Measurements from ENCODE around the gene TACR1. TPM values are rescaled to one million over a fixed set of nuclear protein-coding genes. Genes with fewer than 3 reads are reported as not detected.
A peak's percentile ranks its signal among the peaks of the same experiment; 100 is the strongest.

The TACR1 gene
- total and polyA plus RNA-seq, 8 donors = 0.14 to 3.5 (median 0.49) TPM; not detected in 4

- TF ChIP-seq EP300 (IDR thresholded peaks at IDR 0.05) = no peak
- TF ChIP-seq POLR2AphosphoS5 (IDR thresholded peaks at IDR 0.05) = no peak
- TF ChIP-seq POLR2A (IDR thresholded peaks at IDR 0.05) = no peak
- TF ChIP-seq CTCF (IDR thresholded peaks at IDR 0.05) = no peak
- Histone ChIP-seq H3K27me3 (no peaks in the 10 kb centered on the region), H3K4me1 (peaks cover 0 to 16% (median 4%) of the 10 kb centered on the region in 4 donors), H3K27ac (no peak overlapping the region), H3K4me3 (no peak overlapping the region), H3K9me3 (no peaks in the 10 kb centered on the region), H3K36me3 (no peaks in the 10 kb centered on the region)
- no peak for DNase-seq
- intact Hi-C loops (cut with DNase I; ENCODE audit: low total_unique reads) = no loop called here
- WGBS, 5 donors = 65 to 88% (median 82%) methylated on average over 4 of the region's 4 CpGs
Observed at GRCh38 chr2:75045526-75046050, 153.7 kb downstream of the TACR1 start.

- TF ChIP-seq POLR2AphosphoS5 (IDR thresholded peaks at IDR 0.05) (no peak), EP300 (IDR thresholded peaks at IDR 0.05) (no peak), CTCF (IDR thresholded peaks at IDR 0.05) (no peak), POLR2A (IDR thresholded peaks at IDR 0.05) (no peak)
- H3K4me3 ChIP-seq = no peak overlapping the region
- intact Hi-C loops (cut with DNase I; ENCODE audit: low total_unique reads) = no loop called here
- H3K27me3 ChIP-seq = no peaks in the 10 kb centered on the region
- H3K4me1 ChIP-seq = peaks cover 0 to 16% (median 4%) of the 10 kb centered on the region in 4 donors
- no peaks in the 10 kb centered on the region for H3K36me3 ChIP-seq
- no peak for DNase-seq
- no peaks in the 10 kb centered on the region for H3K9me3 ChIP-seq
- 91 to 100% (median 93%) methylated on average over 2 of the region's 2 CpGs for WGBS, 5 donors
- H3K27ac ChIP-seq = no peak overlapping the region
Observed at GRCh38 chr2:75044291-75044690, 155.0 kb downstream of the TACR1 start.

- WGBS, 5 donors = 85 to 91% (median 88%) methylated on average over 1 of the region's 1 CpG
- no peak overlapping the region for H3K4me3 ChIP-seq
- intact Hi-C loops (cut with DNase I; ENCODE audit: low total_unique reads) = no loop called here
- H3K27me3 ChIP-seq = no peaks in the 10 kb centered on the region
- DNase-seq = no peak
- H3K36me3 ChIP-seq = no peaks in the 10 kb centered on the region
- no peak for TF ChIP-seq CTCF (IDR thresholded peaks at IDR 0.05)
- no peak for TF ChIP-seq POLR2A (IDR thresholded peaks at IDR 0.05)
- TF ChIP-seq EP300 (IDR thresholded peaks at IDR 0.05) = no peak
- TF ChIP-seq POLR2AphosphoS5 (IDR thresholded peaks at IDR 0.05) = no peak
- peaks cover 0 to 10% (median under 1%) of the 10 kb centered on the region in 4 donors for H3K4me1 ChIP-seq
- no peaks in the 10 kb centered on the region for H3K9me3 ChIP-seq
- H3K27ac ChIP-seq = no peak overlapping the region
Observed at GRCh38 chr2:75042823-75043222, 156.5 kb downstream of the TACR1 start.

- Histone ChIP-seq H3K9me3 (no peaks in the 10 kb centered on the region), H3K4me1 (peaks cover 0 to 4% (median 0%) of the 10 kb centered on the region in 4 donors), H3K27me3 (no peaks in the 10 kb centered on the region), H3K4me3 (no peak overlapping the region), H3K27ac (peak overlapping the region in 1 of 5 donors; percentile 20), H3K36me3 (no peaks in the 10 kb centered on the region)
- intact Hi-C loops (cut with DNase I; ENCODE audit: low total_unique reads) = no loop called here
- DNase-seq = peak in 1 of 2 donors; percentile 24
- no peak for TF ChIP-seq POLR2AphosphoS5 (IDR thresholded peaks at IDR 0.05)
- no peak for TF ChIP-seq CTCF (IDR thresholded peaks at IDR 0.05)
- no peak for TF ChIP-seq POLR2A (IDR thresholded peaks at IDR 0.05)
- no peak for TF ChIP-seq EP300 (IDR thresholded peaks at IDR 0.05)
- WGBS, 5 donors = 72 to 86% (median 84%) methylated on average over 7 of the region's 7 CpGs
Observed at GRCh38 chr2:75041731-75042600, 157.4 kb downstream of the TACR1 start.
